Uterus (tissue), 2 donors: ENCODE data around the gene PEMT.

Source experiments
- POLR2A ChIP-seq, 2 donors: fragments of 450-650 bp; IDR thresholded peaks; one replicate each; pipeline ENCODE4 v1.6.1; 2016; ENCODE audit warnings: antibody characterized with exemption in 2 of 2, mild to moderate bottlenecking in 1 of 2, moderate library complexity in 1 of 2
- TF ChIP-seq, protein P1 (sequence below), 4 experiments: fragments of 200-600 bp in 2 of 4; fragments of 450-650 bp in 2 of 4; sonication (generic) in 2 of 4; IDR thresholded peaks; one replicate each; pipeline ENCODE4 v1.5.1; 2016 to 2019; ENCODE audit warnings: antibody characterized with exemption in 4 of 4, mild to moderate bottlenecking in 2 of 4, moderate library complexity in 1 of 4

DNA sequence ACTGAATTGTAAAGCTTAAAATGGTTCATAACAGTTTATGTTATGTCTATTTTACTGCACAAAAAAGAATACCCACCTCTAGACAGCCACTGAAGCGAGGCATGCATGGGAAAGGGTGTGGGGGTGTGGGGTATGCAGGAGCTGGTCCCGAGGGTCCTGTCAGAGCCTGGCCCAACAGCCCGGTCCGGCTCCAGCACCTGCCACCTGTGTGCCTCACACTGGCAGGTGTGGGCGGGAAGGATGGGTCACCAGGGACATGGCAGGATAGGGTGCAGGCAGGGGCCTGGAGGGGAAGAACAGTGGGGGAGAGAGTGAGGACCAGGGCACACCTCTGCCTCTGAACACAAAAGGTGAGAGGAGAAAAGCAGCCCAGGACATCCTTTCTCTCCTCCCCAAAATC lies 72.6 kb downstream of the PEMT start:
- TF ChIP-seq, protein P1, sequence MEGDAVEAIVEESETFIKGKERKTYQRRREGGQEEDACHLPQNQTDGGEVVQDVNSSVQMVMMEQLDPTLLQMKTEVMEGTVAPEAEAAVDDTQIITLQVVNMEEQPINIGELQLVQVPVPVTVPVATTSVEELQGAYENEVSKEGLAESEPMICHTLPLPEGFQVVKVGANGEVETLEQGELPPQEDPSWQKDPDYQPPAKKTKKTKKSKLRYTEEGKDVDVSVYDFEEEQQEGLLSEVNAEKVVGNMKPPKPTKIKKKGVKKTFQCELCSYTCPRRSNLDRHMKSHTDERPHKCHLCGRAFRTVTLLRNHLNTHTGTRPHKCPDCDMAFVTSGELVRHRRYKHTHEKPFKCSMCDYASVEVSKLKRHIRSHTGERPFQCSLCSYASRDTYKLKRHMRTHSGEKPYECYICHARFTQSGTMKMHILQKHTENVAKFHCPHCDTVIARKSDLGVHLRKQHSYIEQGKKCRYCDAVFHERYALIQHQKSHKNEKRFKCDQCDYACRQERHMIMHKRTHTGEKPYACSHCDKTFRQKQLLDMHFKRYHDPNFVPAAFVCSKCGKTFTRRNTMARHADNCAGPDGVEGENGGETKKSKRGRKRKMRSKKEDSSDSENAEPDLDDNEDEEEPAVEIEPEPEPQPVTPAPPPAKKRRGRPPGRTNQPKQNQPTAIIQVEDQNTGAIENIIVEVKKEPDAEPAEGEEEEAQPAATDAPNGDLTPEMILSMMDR (IDR thresholded peaks at IDR 0.05), result no peak
- no peak for TF ChIP-seq POLR2A (IDR thresholded peaks at IDR 0.05)
